Nephron (organoid): ENCODE data around the gene LRRC75A.

Experiments used
- H3K27ac Mint-ChIP-seq, 3 experiments: 2 replicates each; pipeline ENCODE4 v1.8.0; 2020; ENCODE audit warnings: mixed read lengths in 3 of 3, mild to moderate bottlenecking in 2 of 3, moderate library complexity in 1 of 3
- H3K27me3 Mint-ChIP-seq: 2 replicates; pipeline ENCODE4 v1.8.0; 2021; ENCODE audit warnings: low read depth, mild to moderate bottlenecking, moderate library complexity, mixed read lengths
- H3K36me3 Mint-ChIP-seq: 2 replicates; pipeline ENCODE4 v1.8.0; 2020; ENCODE audit warnings: low read depth, mixed read lengths
- H3K4me1 Mint-ChIP-seq: 2 replicates; pipeline ENCODE4 v1.8.0; 2020; ENCODE audit warnings: mixed read lengths
- H3K4me3 Mint-ChIP-seq, 3 experiments: 2 replicates each; pipeline ENCODE4 v1.8.0; 2020; ENCODE audit warnings: mild to moderate bottlenecking in 3 of 3, mixed read lengths in 3 of 3, moderate library complexity in 2 of 3
- H3K9me3 Mint-ChIP-seq: 2 replicates; pipeline ENCODE4 v1.8.0; 2020; ENCODE audit warnings: mixed read lengths
- CTCF ChIP-seq, 3 experiments: fragments of 200-600 bp; sonication (generic); IDR thresholded peaks; one replicate each; pipeline ENCODE4 v1.5.0; 2021; ENCODE audit warnings: antibody characterized with exemption in 3 of 3; ENCODE audit not compliant: unreplicated experiment in 3 of 3

LRRC75A gene

GRCh38 chr17:16486373-16487250 is 5.4 kb downstream of the LRRC75A start:
- no peak for TF ChIP-seq CTCF (IDR thresholded peaks at IDR 0.05; ENCODE audit: unreplicated experiment in 3 of 3)
- peak overlapping the region in 2 of 3 experiments; percentile 7 to 53 for H3K4me3 Mint-ChIP-seq
- H3K9me3 Mint-ChIP-seq = no peaks in the 10 kb centered on the region
- no peaks in the 10 kb centered on the region for H3K36me3 Mint-ChIP-seq
- peak overlapping the region; percentile 57 to 88 (median 84) for H3K27ac Mint-ChIP-seq
- peaks cover 21% of the 10 kb centered on the region for H3K27me3 Mint-ChIP-seq
- peaks cover 63% of the 10 kb centered on the region for H3K4me1 Mint-ChIP-seq

- peak overlapping the region; percentile 38 to 54 (median 48) for H3K4me3 Mint-ChIP-seq
- H3K27ac Mint-ChIP-seq = peak overlapping the region in 2 of 3 experiments; percentile 84
- H3K36me3 Mint-ChIP-seq = no peaks in the 10 kb centered on the region
- H3K9me3 Mint-ChIP-seq = no peaks in the 10 kb centered on the region
- TF ChIP-seq CTCF (IDR thresholded peaks at IDR 0.05; ENCODE audit: unreplicated experiment in 3 of 3) = no peak
- peaks cover 11% of the 10 kb centered on the region for H3K27me3 Mint-ChIP-seq
- H3K4me1 Mint-ChIP-seq = peaks cover 49% of the 10 kb centered on the region
These were observed 7.4 kb downstream of the LRRC75A start for GRCh38 chr17:16484445-16485175.

GRCh38 chr17:16483021-16483645 is 8.9 kb downstream of the LRRC75A start:
- Mint-ChIP-seq H3K4me3 (no peak overlapping the region), H3K4me1 (peaks cover 42% of the 10 kb centered on the region), H3K27me3 (peaks cover 4% of the 10 kb centered on the region), H3K27ac (no peak overlapping the region), H3K36me3 (no peaks in the 10 kb centered on the region), H3K9me3 (no peaks in the 10 kb centered on the region)
- no peak for TF ChIP-seq CTCF (IDR thresholded peaks at IDR 0.05; ENCODE audit: unreplicated experiment in 3 of 3)

- Mint-ChIP-seq H3K9me3 (no peaks in the 10 kb centered on the region), H3K36me3 (no peaks in the 10 kb centered on the region), H3K4me3 (no peak overlapping the region), H3K27ac (no peak overlapping the region), H3K27me3 (peaks cover 4% of the 10 kb centered on the region), H3K4me1 (peaks cover 38% of the 10 kb centered on the region)
- TF ChIP-seq CTCF (IDR thresholded peaks at IDR 0.05; ENCODE audit: unreplicated experiment in 3 of 3) = no peak
These were observed 9.7 kb downstream of the LRRC75A start for GRCh38 chr17:16482253-16482652.

GRCh38 chr17:16480995-16481394 is 11.0 kb downstream of the LRRC75A start:
- Mint-ChIP-seq H3K27ac (peak overlapping the region in 1 of 3 experiments; percentile 67), H3K9me3 (no peaks in the 10 kb centered on the region), H3K36me3 (no peaks in the 10 kb centered on the region), H3K27me3 (no peaks in the 10 kb centered on the region), H3K4me3 (no peak overlapping the region), H3K4me1 (peaks cover 30% of the 10 kb centered on the region)
- TF ChIP-seq CTCF (IDR thresholded peaks at IDR 0.05; ENCODE audit: unreplicated experiment in 3 of 3) = no peak
